Brain microvascular endothelial cell (primary cell): ENCODE data around the gene CLDN4.

Source experiments
- DNase-seq: peaks from one replicate; pipeline ENCODE4 v3.0.0-alpha.2; 2020
- H3K27ac ChIP-seq: fragments of 250-450 bp; sonication (Bioruptor Pico); 2 replicates; pipeline ENCODE4 v1.5.1; 2020; ENCODE audit warnings: mild to moderate bottlenecking, moderate library complexity
- H3K27me3 ChIP-seq: fragments of 250-450 bp; sonication (Bioruptor Pico); replicated peaks from 2 replicates; pipeline ENCODE4 v1.5.1; 2020; ENCODE audit warnings: mild to moderate bottlenecking
- H3K36me3 ChIP-seq: fragments of 250-450 bp; sonication (Bioruptor Pico); replicated peaks from 2 replicates; pipeline ENCODE4 v1.5.1; 2020; ENCODE audit warnings: mild to moderate bottlenecking
- H3K4me3 ChIP-seq: 2 replicates; pipeline ENCODE4 v1.5.1; 2011; ENCODE audit warnings: low read depth, mild to moderate bottlenecking, control low read depth, low read length, moderate library complexity
- CTCF ChIP-seq: IDR thresholded peaks from 2 replicates; pipeline ENCODE4 v1.5.1; 2011; ENCODE audit warnings: low read depth, mild to moderate bottlenecking, moderate library complexity, low read length, control low read depth, inconsistent platforms; ENCODE audit errors: missing control alignments
- in situ Hi-C: cut with HindIII; loops from 2 replicates; pipeline ENCODE4 v1.10.0; 2017; ENCODE audit warnings: low sequenced_read_pairs, low pct_ligation_motif_present

The CLDN4 gene

GRCh38 chr7:73828972-73829371 lies 1.8 kb upstream of the CLDN4 start:
- H3K27me3 ChIP-seq: no peaks in the 10 kb centered on the region
- TF ChIP-seq CTCF: no peak
- DNase-seq: no peak
- no peak overlapping the region for H3K4me3 ChIP-seq
- no peak overlapping the region for H3K27ac ChIP-seq
- in situ Hi-C loops: no loop called here
- no peaks in the 10 kb centered on the region for H3K36me3 ChIP-seq

GRCh38 chr7:73829505-73829904 lies 1.3 kb upstream of the CLDN4 start:
- no peaks in the 10 kb centered on the region for H3K36me3 ChIP-seq
- no peak for TF ChIP-seq CTCF
- no peaks in the 10 kb centered on the region for H3K27me3 ChIP-seq
- H3K4me3 ChIP-seq: no peak overlapping the region
- H3K27ac ChIP-seq: no peak overlapping the region
- DNase-seq: no peak
- in situ Hi-C loops: no loop called here

DNA sequence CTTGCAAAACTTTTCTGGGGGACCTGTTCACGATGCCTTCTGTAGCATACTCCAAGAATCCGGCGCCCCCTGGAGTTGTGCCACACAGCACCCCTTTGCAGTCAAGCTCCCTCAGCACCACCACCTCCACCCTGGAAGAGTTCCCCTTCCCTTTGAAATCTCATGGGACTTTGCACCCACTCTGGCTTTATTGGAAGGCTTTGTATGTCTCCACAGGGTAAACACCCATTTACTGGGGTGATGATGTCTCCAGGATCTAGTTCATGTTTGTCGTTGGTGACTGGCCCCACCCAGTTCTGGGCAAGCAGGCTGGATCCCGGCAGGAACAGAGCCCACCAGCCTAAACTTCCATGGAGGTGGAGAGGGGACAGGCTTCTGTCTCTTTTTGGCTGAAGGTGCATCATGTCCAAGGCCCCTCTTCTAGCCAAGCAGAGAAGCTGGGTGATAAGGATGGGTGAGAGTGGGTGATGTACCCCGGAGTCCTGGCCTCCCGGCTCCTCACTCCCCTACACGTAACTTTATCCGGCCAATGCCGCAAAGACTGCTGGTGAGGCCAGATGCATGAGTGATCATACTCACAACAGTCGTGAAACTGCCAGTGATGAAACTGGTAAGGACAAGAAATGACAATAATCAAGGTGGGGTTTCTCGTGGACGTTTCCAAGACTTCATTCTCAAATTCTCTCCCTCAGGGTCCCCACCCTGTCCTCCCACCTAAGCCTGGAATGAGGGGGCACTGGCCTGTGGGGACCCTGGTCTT lies 695 bp upstream of the CLDN4 start:
- no peaks in the 10 kb centered on the region for H3K36me3 ChIP-seq
- in situ Hi-C loops: no loop called here
- TF ChIP-seq CTCF: peak; percentile 5
- no peaks in the 10 kb centered on the region for H3K27me3 ChIP-seq
- DNase-seq: no peak
- H3K27ac ChIP-seq: no peak overlapping the region
- H3K4me3 ChIP-seq: no peak overlapping the region

- Histone ChIP-seq H3K4me3 (no peak overlapping the region), H3K27me3 (no peaks in the 10 kb centered on the region), H3K27ac (no peak overlapping the region), H3K36me3 (no peaks in the 10 kb centered on the region)
- DNase-seq: no peak
- in situ Hi-C loops: no loop called here
- TF ChIP-seq CTCF: no peak
Observed at GRCh38 chr7:73831584-73831833, 713 bp downstream of the CLDN4 start.

GRCh38 chr7:73831834-73832651 lies 1.2 kb downstream of the CLDN4 start:
- no peaks in the 10 kb centered on the region for H3K36me3 ChIP-seq
- in situ Hi-C loops: no loop called here
- no peak overlapping the region for H3K27ac ChIP-seq
- no peaks in the 10 kb centered on the region for H3K27me3 ChIP-seq
- DNase-seq: no peak
- no peak overlapping the region for H3K4me3 ChIP-seq
- no peak for TF ChIP-seq CTCF
